HG02938 (cell line): ENCODE results near the gene PRICKLE1.

Experiments used
- ATAC-seq: cut with Tn5 transposase; IDR thresholded peaks from one replicate; pipeline ENCODE4 v1.9.1; 2021; ENCODE audit warnings: mild to moderate bottlenecking, moderate library complexity; ENCODE audit not compliant: unreplicated experiment

Gene PRICKLE1

DNA sequence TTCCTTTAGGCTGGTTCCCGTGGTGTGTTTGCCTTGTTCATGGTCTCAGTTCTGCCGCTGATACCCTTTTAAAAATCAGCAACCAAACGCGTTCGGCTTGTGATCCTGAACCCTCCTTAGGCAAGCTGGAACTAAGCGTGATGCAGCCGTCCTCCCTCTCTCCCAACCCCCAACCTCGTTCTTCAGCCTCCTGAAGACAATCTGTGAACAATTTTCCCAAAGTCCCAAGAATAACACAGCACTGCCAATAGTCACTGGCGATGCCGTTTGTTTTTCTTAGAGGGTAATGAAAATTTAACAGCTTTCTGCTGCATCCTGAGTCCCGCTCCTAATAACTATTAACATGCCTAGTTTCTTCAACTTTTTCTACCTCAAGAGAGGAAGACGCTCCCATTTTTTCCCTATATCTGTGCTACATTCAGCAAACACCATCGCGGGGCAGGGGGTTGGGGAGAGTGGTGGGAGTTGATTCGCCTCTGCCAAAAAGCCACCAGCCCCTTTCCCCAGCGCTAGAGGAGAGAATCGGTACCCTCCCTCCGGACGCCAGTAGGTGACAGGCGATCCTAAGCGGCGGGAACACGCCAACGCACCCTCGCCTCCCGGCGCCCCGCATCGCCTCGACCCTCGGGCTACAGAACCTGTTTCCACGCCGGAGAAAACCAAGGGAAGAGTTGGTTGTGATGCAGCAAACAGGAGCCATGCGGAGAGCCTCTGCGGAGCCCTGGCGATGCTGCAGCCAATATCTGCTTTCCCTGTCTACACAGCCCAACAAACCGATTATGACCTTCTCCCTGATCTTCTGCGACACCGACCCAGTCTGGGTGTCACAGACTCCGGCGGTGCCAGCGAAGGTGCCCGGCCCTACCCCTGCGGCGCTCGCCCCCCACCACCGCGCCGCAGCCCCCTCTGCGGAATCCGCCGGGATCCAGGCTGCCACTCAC lies 752 bp downstream of the PRICKLE1 start:
- peak; percentile 25 for ATAC-seq

DNA sequence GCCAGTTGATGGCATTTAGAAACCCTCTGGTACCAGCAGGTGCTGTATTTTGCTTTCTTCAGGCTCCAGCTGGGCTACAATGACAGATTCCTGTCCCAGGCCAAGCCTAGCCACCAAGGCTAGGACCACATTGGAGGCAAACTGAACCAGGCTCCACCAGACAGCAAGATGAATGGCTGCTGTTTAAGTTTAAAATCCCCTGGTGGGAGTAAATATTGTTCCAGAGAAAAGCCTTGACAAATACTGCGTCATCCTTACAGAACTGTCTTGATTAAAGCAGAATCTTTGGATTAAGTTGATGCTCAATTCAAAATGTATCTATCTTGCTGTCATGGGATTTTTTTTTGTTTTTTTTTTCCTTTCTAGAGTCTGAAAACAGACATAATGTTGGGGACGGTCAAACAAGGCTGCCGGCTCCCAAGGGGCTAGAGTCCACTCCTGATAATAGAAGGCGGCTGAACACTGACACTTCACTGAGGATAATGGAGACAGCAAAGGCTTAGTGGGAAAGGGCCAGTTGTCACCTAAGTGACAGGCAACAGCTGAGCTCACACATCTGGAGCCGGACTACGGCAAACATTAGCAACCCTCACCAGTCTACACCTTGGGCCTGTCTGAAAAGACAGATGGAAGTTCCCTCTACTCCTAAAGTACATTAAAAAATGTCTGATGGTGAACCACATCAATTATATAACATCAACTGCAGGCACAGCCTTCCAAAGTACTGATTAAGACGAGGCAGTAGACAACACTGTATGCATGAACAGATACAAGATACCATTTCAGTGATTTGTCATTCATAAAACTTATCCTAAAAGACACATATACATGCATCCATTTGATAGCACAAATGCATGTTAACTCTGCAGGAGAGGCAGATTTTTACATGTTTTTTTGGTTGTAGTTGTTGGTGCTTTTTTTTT lies 1.7 kb downstream of the PRICKLE1 start:
- ATAC-seq: no peak

DNA sequence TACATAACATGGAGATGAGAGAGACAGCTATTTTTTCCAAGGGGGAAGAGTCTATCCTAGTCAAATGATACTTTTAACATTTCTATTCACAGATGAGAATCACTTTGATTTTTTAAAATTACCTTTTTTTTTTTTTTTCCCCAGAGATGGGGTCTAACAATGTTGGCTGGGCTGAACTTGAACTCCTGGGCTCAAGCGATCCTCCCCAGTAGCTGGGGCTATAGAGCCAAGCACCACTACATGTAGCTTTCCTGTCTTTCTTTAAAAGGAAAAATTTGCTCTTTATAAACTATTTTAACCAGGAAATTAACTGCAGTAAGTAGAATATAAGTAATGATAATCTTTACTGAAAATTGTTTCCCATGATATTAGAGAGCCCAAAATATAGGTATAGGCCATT lies 3.3 kb downstream of the PRICKLE1 start:
- no peak for ATAC-seq

DNA sequence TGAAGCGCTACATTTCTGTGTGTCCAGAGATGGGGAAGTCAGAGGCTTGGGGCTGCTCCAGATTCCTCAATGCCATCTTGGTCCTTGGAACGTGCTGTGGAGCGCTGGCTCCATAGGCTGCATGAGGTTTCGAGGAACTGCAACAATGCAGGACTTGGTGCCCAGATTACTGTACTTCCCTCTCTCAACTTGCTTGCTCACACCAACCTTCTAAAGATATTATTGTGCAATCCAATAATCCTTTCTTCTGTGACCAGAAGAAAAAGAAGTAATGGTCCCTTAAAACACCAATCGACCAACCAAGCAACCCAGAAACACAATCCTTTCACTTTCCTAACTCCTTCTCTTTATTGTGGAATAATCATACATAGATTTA lies 3.7 kb downstream of the PRICKLE1 start:
- ATAC-seq: no peak

DNA sequence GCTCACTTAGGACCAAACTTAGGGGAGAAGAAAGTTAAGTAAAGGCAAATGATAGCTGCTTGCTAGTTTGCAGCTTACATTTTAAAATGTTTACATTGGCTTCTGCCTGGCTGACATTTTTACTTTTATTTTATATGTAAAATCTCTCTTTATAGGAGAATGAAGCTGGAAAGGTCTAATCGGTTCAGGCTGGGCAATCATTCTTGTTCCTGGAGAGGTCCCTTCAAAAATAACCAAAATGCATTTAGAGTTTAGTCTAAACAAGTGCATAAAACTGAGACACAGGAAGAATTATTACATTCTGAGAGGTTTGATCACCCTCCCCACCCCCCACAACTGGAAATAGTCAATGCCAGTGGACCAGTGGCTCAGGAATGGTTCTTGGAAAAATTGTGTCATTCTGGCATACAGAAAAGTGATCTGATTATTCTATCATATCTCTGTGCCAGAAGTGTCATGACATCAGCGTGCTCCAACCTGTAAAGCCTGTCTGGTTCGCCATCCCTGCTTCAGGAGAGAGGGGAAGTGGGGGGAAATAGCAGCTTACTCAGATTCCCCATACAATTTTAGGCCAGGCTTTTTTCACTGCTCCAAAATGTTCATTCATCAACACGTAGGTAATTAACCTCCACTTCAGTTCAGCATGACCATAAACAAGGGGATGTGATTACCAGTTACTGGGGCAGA lies 4.2 kb downstream of the PRICKLE1 start:
- ATAC-seq: no peak

DNA sequence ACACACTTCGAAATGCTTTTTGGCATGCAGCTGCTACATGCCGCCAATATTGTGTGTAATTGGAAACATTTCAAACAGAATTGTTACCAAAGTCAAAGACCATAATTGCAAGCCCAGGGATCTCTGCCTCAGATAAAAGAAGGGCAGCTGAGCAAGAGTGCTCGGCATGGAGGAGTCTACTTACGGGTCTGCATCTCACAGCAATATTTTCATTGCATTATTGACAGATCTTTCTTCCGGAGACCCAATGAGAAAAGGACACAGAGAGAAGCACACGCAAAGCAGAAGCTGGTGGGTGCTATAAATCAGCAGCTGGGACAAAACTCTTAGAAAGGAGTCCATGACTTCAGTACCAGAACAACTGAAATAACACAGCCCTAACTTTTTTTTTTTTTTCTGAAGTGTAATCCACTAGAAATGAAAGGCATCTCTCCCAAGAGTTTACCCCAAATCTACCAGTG lies 4.9 kb downstream of the PRICKLE1 start:
- no peak for ATAC-seq

DNA sequence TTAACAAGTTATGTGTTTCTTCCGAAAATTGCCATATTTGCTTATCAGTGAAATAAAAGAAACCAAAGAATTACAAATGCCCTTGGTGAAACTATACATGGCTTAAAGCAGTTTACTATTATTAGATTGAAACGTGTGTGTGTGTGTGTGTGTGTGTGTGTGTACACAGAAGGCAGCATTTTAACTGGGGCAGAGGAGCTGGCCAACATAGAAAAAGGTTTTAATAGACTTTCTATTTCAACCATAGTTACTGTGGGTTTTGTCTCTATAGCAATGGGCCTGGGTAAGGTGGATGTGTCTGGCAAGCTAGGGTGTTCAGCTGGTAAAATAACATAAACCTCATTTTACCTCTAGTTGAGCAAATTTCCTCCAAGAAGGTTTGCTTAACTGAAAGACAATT lies 6.5 kb downstream of the PRICKLE1 start:
- no peak for ATAC-seq

DNA sequence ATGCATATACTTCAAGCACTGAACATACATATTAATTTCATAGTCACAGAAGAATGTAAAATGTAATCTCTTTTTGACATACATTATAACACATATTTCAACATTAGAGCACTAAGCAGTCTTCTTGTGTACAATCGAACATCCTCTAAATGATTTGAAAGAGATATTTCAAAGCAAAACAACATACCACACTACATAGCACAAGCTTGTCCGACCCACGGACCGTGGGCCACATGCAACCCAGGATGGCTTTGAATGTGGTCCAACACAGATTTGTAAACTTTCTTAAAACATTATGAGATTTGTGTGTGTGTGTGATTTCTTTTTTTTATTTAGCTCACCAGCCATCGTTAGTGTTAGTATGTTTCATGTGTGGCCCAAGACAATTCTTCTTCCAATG lies 7.0 kb downstream of the PRICKLE1 start:
- no peak for ATAC-seq

DNA sequence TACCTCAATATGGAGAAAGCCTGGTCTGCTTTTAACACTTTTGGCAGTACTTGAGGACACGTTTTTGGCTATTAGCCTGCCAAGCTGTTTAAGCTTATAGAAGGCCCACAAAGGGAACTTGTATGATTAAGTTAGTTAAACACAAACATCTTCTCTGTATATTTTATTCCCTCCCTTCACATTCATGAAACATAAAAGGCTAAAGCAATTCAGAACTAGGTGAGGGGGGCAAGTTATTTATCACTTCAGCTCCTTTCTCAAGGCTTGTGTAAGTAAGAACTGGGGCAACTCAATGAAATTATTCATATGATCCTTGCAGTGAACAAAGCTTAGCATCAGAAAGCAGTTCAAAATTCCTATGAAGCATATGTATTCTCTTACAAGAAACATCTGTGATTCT lies 7.5 kb downstream of the PRICKLE1 start:
- no peak for ATAC-seq

DNA sequence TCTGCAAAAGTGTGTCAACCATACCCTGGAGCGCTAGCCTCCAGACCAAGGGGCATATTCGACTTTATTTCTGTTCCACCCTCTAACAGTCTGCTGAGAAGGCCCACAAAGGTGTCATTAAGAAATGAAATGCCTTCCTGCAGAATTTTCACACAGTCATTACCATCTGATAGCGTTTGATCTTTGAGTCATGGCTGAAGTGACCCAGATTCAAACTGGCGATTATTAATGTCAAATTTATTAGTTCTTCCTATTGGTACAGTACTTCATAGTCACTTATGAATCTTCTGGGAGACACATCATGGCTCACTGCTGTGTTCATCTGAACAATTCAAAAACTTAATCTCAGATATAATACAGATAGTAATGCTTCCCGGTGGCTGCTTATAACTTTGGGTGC lies 13.2 kb downstream of the PRICKLE1 start:
- ATAC-seq: no peak

DNA sequence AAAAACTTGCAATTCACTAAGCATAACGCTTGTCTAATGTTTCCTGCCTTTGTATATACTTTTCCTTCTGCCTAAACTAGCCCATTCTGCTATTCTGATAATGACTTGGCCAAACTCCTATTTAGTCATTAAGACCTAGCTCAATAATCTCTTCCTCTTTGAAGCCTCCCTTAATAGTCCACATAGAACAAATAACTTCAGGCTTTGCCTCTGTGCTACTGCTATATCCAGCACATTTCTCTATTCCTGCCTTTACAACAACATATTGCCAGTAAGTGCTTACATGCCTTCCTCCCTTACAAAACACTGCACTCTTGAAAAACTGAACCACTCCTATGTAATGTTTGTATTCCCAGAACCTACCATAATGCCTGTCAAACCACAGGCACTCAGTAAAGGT lies 13.8 kb downstream of the PRICKLE1 start:
- ATAC-seq: no peak

DNA sequence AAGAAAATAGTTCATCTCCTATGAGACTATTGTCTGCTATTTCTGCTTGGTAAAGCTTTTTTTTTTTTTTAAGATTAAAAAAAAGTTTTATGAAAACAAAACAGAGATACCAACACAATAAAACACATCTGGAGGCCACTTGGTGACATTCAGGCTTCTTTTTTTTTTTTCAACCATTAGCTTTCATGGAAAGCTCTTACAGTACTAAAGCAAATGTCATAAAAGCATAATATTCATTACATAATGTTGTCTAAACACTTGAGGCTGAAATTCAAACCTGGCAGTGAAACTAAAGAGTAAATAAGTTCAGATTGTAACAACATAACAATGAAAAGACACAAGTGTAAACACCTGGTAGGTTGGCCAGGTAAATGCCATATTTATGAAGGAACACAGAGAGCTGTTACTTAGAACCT lies 14.7 kb downstream of the PRICKLE1 start:
- no peak for ATAC-seq

DNA sequence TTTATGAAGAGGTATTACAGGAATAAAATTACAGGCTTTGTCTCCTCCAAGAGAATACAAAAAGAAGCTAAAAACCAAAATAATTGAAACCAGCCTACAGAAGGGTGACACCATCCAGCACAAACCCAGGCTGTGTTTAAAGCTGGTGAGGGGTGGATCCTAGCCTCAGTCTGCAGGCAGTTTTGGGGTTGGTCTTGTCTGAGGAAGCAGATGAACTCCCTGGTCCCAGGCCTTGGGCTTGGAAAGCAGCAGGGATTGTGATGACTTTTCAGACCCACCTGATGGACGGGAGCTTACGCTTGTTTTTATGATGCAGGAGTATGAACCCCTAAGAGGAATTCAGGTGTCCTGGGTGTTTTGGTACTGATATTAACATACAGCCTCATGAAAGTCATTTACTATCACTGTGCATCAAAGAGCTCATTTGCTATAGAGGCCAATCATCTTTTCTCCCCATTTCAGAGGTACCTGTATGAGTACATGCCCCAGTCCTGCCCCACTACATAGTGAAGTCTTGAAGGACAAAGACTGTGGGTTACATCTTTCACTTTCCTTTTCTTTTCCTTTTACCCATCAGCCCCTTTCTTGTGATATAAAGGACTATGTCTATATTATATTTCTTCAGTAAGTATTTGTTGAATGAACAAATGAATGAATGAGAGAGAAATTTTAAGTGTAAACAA lies 18.1 kb downstream of the PRICKLE1 start:
- no peak for ATAC-seq

DNA sequence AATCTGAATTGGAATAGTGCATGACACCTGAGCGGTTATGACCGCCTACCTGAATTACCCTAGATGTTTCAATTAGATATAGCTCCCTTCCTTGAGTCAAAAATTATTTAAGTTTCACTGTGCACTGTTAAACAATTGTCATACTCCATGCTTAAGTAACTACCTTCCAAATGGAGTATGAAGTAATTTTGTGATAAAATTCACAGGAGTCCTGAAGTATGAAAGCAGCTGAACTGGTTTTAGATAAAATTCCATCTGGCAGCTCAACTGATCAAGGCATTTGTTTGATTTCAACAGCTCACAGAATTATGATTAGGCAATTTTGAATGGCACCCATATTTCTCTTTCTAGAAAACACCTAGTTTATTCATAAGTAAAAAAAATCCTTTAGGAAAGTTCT lies 19.5 kb downstream of the PRICKLE1 start:
- ATAC-seq: no peak

DNA sequence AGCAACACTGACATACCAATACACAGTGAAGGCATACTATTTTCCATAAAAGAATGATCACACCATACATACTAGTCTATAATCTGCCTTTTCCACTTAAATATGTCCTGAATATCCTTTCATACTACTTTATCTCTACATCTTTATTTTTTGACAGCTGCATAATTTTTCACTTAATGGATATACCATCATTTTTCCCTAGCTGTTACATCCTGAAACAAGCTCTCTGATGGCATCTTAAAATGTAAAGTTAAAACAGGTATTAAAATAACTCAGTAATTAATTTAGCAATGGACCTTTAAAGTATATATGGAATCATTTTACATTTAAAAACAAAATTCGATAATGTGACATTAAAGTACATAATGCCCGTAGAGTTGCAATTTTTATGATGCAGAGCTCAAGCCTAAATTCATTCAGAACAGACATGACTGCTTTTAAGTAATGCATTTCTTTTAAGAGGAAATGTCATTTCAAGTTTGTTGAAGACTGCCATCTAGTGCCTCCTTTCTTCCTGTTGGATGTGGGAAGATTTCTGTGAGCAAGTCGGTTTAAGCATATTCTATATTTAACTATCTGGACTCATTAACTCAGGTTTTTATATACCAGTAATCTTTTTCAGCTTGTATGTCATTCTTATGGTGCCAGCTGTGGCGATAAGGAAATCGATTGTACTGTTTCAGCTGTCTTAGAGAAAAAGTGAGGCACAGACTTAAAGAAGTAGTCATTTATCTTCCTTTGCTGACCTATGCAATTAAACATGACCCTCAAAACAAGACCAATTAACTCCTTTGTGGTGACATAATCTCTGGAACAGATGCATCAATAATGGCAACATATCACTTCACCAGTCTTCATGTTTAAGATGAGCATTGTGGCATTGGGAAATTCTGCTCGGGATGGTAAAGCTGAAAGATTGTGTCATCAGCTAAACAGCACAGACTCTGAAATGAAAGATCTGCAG lies 20.3 kb downstream of the PRICKLE1 start:
- ATAC-seq: peak; percentile 60

DNA sequence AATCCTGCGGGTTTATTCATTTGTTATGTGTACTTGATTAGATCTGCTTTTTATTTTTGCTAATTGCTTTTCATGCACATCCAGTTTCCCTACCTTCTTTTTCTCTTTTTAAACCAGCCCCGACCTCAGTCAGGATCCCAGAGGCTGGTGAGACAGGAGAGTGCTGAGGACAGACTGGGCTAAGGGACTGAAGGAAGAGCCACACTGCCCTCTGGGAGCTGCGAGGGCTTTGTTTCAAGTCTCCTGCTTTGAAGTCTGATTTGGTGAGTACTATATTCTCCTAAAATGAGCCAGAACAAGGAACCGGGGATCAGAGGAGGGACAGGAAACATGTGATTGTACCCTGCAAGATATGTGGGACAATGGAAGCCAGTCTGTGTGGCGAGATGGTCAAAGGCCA lies 23.9 kb downstream of the PRICKLE1 start:
- no peak for ATAC-seq

DNA sequence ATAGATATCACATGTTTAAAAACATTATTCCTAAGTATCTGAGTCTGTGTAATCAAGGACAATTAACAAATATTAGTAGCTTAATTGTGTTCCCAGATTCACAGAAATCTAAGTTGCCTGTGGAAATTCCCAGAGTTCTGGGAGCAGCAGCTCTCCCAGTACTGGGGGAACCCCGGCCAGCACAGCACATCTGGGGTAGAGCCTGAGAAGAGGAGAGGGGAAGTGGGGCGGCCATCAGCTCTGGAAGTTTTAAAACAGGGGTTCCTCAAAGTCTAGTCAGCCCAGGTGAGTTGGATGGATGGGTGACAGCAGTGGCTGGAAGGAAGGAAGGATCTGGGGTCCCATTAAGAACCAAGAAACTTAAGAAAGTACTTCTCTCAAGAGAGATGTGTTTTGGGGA lies 24.6 kb downstream of the PRICKLE1 start:
- no peak for ATAC-seq

DNA sequence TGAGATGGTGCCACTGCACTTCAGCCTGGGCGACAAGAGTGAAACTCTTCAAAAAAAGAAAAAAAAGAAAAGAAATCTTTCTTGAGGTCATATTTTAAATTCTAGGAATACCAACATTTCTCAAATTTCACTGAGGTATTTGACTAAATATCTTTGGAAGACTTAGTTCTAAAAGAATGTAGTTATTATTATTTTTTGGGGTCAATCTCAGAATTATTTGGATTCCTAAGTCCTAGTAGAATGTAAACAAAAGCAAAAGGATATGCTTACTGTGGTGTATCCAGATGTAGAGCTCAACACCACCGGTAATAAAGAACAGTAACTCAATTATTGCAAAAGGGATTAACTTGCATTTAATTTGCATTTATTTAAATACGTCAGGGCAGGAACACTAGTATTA lies 25.0 kb downstream of the PRICKLE1 start:
- no peak for ATAC-seq

DNA sequence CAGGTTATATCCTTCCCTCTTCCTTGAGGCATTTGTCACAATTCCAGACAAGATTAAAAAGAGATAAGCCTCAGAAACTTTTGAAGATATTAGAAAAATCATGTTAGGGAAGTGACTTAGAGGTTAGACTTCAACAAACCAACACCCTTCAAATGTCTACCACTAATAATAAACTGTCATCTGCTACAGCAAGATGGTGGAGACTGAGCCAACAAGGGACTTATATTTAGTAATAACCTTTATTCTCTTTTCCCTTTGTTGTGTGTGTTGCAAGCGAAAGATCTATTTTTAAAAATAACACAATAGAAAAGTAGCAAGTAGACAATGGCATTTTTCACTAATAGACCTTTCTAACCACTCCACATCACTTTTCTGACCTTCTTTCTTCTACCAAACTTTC lies 28.6 kb downstream of the PRICKLE1 start:
- ATAC-seq: no peak
